CD4-positive, alpha-beta T cell treated with Interleukin-12 subunit alpha and Interleukin-12 subunit beta, for 1 hour (primary cell): ENCODE measurements around the gene FMNL2.

ENCODE experiments used
- DNase-seq: peaks from one replicate; pipeline ENCODE4 v3.0.0-alpha.2; 2020

Gene FMNL2

GRCh38 chr2:152406119-152406835 lies 71.3 kb downstream of the FMNL2 start:
- no peak for DNase-seq

GRCh38 chr2:152406836-152407161 lies 71.8 kb downstream of the FMNL2 start:
- no peak for DNase-seq

DNA sequence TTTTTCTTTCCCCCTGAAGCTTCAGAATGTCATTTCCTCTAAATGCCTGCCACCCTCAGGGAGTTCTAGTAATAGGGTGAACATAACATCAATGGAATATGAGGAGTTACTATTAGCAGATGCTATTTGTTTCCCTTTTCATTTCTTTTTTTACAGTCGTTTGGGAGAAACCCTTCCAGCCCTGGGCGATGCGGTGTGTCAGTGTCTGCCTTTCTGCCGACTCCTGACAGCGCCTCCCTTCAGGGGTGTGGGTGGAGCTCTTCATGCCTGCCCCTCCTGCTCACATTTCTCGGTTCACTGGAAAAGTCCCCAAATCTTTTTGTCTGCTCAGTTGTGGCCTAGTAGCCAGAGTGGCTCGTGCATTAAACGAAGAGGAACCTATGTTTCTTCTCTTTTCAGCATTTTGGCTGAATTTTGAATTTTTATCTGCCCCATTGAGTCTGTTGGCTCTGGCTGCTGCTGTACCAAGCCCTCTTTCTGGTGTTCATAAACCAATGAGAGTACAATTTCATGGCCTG lies 72.3 kb downstream of the FMNL2 start:
- DNase-seq = peak; percentile 14

DNA sequence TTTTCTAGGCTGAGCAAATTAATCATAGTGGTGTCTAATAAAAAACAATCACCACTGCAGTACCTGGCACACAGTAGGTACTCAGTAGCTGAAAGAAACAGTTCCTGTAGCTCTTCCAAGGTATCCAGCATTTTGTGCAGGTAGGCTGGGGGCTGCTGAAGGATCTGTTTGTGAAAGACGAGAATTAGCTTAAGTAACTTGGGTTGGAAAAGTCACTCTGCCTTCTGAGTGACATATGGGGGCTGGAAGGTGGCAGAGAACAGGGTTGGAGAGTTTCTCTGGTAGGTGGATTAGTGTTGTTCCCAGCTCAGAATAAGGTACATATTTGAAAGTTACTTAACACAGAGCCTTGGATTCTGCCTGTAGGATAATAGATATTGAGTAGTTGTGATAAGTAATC lies 72.8 kb downstream of the FMNL2 start:
- DNase-seq = no peak

DNA sequence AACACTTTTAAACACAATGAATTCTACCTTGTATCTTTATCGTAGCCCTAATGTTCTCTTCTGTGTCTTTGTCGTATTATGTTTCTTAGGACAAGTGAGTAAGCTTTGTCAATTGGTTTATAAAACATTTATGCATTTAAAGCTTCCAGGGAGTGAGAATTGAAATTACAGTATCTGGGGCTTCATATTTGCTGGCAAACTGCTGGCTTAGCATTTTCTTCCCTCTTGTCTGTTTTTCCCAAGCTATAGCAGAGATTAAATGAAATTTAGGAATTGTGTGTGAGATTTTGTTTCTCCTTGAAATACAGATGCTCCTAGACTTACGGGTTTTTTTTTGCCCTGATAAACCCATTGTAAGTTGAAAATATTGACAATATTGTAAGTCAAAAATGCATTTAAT lies 73.3 kb downstream of the FMNL2 start:
- no peak for DNase-seq

DNA sequence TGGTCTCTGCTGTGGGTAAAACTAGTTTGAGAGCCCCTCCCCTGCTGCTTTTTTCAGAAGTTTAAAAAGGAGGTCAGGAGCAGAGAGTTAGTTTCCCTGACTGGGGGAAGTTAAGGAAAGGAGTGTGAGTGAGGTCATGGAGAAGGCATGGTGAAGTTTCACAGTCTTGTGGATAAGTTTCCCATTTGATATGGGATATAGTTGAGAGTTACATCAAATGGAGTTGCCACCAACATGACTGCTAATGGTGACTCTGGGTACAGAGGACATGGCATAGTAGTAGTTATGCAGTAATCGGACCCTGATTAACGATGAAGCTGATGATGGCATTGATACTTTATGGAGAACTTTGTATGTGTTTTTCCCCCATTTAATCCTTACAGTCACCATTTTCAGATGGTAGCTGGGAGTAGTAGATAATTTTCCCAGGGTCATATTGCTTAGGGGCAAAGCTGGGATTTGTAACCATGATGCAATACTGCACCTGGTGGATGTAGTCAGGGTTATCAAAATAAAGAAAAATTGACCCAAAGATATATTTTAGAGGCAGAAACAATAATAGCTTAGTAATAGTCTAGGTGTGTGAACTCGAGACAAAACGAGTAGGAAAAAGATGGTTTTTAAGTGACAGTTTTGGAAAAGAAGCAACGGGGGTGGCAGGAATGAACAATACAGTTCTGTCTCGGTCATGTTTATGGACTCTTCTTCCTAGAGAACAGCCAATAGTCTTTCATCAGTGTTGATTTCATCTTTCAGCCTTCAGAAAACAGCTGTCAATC lies 74.6 kb downstream of the FMNL2 start:
- DNase-seq = no peak

GRCh38 chr2:152410165-152410597 lies 75.2 kb downstream of the FMNL2 start:
- DNase-seq = no peak

- no peak for DNase-seq
These were observed 76.2 kb downstream of the FMNL2 start for GRCh38 chr2:152411154-152411553.

GRCh38 chr2:152413228-152414030 lies 78.5 kb downstream of the FMNL2 start:
- DNase-seq = no peak

GRCh38 chr2:152415231-152415642 lies 80.3 kb downstream of the FMNL2 start:
- DNase-seq = no peak

GRCh38 chr2:152415796-152416195 lies 80.8 kb downstream of the FMNL2 start:
- DNase-seq = no peak

- no peak for DNase-seq
These were observed 83.7 kb downstream of the FMNL2 start for GRCh38 chr2:152418688-152419087.

- no peak for DNase-seq
These were observed 85.0 kb downstream of the FMNL2 start for GRCh38 chr2:152419944-152420343.

DNA sequence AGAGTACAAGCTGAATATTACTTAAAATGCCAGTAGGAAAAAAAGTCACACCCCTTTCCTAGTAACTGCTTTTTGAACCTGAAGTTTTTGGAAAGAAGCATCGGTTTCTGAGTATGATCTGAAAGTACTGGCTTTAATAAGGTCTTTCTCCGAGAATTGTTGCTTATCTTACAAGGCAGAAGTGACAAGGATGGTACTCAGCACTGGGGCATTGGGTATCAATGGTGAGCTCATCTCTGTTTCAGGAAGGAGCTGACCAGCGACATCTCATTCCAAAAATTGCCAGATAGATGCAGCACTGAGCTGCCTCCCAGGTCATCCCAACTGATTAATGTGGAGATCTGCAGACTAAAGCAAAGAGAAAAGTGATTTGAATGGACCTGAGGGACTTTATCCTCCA lies 85.4 kb downstream of the FMNL2 start:
- no peak for DNase-seq

GRCh38 chr2:152420936-152421335 lies 86.0 kb downstream of the FMNL2 start:
- no peak for DNase-seq

GRCh38 chr2:152421521-152422370 lies 86.8 kb downstream of the FMNL2 start:
- DNase-seq = peak; percentile 15

GRCh38 chr2:152423684-152424083 lies 88.7 kb downstream of the FMNL2 start:
- DNase-seq = no peak

DNA sequence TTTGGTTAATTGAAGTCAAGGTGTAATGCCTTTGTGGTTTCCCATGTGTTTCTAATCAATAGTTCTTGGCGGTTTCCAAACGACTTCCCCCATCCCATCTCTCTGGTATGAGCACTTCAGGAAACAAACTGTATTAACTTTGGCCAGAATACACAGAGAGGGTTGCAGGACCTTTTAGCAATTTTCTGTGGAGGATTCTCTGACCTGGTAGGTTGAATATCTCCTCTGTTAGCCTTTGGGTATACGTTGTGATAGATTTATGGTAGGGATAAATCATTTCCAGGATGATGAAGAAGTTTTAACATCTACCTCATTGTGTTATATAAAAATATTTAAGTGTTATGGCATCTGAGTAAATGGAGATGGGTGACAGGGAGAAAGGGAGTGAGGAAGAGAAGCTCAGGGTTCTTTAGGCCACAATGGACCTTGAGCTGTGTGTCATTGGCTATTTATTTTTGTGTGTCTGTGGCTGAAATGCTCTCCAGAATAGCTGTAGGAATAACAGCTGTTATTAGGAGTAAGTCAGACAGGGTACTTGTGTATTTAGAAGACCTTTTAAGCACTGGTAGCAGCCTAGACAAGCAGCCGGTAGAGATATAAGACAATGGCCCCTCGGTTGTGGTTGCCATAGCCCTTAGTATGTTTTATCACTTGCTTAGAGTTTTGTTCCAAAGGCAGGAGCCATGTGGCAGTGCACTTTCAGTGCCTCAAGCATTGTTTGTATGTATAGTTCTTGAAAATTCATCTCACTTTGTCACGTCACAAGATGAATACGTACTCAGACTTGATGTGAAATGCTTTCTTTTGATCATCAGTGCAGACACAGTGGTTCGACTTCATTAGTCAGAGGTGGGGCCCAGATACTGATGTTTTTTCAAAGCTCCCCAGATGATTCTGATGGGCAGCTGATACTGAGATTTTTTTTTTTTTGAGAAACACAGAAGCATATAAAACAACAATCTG lies 91.1 kb downstream of the FMNL2 start:
- DNase-seq = no peak

DNA sequence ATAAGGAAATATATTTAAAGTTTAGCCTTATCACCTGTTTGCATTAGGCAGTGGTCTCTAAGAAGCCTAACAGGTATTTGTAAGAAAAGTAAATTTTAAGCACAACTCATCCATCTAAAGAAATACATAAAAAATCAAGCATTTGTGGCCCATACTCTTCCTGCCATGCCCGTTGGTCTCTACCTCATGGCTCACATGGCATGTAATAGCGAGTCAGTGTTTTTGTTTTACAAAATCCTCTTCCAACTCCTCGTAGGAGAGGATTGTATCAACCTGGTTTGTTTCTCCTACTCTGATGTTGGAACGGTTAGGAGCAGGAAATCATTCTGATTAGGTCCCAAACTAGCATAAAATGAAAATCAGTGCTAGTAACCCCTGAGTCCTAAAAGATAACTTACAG lies 91.8 kb downstream of the FMNL2 start:
- DNase-seq = no peak

DNA sequence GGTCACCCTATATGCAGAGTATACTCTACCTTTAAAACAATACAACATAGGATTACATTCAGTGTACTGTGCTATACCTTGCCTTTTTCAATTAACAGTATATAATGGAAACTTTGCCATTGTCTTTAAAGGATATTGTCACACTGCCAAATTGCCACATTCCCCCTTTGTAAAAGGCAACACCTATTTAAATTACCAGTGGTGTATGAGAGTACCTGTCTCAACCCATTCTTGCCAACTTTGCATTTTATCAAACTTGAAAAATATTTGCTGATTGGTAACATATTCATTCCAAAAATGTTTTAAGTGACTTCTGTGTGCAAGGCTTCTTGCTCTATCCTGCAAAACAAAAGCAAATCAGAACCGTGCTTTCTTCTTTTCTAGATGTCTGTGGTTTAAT lies 92.9 kb downstream of the FMNL2 start:
- no peak for DNase-seq
